ENCODE results near the gene FAM83E.
A peak's percentile ranks its signal among the peaks of the same experiment; 100 is the strongest.
"Not testable (repeated sequence)": the region's sequence is repeated elsewhere in the genome, so short reads cannot be mapped to it uniquely, and the experiment has no call there.

The FAM83E gene

DNA sequence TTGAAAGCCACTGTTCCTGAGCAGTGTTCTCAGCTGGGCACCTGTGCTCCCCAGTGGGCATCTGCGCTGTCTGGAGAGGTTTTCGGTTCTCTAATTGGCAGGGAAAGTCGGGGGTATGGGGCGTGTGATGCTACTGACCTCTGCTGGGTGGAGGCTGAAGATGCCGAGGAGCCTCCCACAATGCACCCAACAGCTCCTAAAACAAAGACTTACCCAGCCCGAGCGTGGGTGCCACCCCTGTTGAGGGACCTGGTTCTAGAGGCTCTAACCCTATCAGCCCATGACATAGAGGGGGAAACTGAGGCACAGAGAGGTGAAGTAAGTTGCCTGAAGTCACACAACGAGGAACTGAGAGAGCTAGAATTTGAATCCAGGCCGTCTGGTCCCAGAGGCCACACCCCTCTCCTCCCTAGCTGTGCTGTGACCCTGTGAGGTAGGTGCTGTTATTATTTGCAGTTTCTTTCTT lies 6.0 kb downstream of the FAM83E start:
- DNase-seq, result peak; percentile 57

GRCh38 chr19:48607359-48607755 lies 7.5 kb downstream of the FAM83E start:
- no peak for DNase-seq

DNA sequence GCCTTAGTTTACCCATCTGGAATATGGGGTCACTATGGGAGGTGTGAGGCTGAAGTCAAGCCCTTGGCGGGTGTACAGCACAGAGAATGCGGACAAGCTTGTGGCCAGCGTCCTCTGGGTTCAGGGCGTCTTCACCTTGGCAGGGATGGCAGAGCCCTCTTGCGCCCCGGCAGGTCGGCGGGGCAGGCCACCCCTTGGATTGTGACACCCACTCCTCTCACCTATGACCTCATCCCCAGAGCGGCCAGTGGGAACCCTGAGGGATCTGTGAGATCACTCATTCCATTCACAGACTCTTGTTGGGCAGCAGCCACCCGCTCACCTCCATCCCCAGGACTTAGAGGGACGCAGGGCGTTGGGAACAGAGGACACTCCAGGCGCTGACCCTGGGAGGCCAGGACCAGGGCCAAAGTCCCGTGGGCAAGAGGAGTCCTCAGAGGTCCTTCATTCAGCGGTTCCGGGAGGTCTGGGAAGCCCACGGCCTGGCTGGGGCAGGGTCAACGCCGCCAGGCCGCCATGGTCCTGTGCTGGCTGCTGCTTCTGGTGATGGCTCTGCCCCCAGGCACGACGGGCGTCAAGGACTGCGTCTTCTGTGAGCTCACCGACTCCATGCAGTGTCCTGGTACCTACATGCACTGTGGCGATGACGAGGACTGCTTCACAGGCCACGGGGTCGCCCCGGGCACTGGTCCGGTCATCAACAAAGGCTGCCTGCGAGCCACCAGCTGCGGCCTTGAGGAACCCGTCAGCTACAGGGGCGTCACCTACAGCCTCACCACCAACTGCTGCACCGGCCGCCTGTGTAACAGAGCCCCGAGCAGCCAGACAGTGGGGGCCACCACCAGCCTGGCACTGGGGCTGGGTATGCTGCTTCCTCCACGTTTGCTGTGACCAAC lies 8.2 kb downstream of the FAM83E start, which contains the start of gene SPACA4:
SPACA4 (plus strand) TSS at position 280 of the 896 bp plus-strand sequence; CDS start at position 517, 237 bp downstream.
- DNase-seq, result no peak

GRCh38 chr19:48603850-48604249 lies 11.0 kb downstream of the FAM83E start:
- no peak for DNase-seq

GRCh38 chr19:48603449-48603848 lies 11.4 kb downstream of the FAM83E start:
- DNase-seq, result no peak

GRCh38 chr19:48603001-48603400 lies 11.9 kb downstream of the FAM83E start:
- DNase-seq, result no peak

- no peak for DNase-seq
Observed at GRCh38 chr19:48600679-48601417, 14.0 kb downstream of the FAM83E start.

- no peak for DNase-seq
Observed at GRCh38 chr19:48598996-48599700, 15.7 kb downstream of the FAM83E start.

DNA sequence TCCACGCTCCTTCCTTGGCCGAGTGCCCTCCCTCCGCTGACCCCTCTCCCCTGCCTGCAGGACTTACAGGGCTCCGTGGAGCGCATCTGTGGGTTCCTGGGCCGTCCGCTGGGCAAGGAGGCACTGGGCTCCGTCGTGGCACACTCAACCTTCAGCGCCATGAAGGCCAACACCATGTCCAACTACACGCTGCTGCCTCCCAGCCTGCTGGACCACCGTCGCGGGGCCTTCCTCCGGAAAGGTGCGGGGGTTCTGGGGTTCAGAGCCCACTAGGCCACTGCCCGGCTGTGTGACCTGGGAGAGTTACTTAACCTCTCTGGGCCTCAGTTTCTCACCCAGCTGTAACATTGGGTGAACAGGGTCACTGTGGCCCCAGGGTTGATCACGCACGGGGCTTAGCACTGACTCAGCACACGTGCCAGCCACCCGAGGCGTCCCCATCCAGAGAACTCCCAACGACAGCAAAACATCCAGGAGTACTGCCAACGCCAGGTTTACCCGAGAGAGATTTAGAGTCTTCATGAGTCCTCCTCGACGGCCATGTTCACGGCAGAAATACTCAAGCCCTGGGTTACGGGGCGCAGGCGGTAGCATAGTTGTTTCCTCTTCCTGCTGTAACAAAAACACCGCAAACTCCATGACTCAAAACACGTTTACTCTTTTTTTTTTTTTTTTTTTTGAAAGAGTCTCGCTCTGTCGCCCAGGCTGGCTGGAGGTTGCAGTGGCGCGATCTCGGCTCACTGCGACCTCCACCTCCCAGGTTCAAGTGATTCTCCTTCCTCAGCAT lies 18.0 kb downstream of the FAM83E start:
- peak; percentile 51 for DNase-seq

DNA sequence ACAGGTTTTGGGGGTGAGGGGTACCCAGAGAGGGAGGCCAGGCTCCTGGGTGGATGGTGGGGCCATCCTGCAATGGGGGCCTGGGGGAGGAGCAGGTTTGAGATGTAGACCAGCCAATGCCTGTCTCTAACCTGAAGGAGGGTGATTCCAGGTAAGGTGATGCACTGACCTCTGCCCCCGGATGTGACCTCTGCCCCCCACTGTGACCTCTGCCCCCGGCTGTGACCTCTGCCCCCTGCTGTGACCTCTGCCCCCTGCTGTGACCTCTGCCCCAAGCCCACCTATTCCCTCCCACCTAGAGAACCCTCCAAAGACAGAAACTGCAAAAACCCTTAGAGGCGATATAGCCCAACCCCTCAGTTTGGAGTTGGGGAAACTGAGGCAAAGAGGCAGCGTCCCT lies 18.6 kb downstream of the FAM83E start:
- no peak for DNase-seq

DNA sequence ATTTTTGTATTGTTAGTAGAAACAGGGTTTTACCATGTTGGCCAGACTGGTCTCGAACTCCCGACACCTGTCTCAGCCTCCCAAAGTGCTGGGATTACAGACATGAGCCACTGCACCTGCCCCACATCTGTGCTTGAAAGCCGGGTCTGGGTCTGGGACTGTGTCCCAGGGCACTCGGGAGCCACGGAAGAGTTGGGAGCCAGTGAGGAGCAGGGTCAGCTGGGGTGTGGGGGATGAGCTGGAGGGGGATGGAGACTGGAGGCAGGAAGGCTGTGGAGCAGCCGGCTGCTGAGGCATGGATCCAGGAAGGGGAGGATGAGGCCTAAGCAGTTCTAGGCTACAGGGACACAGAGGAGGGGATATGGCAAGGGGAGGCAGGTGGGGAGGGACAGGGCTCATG lies 19.0 kb downstream of the FAM83E start:
- DNase-seq, result no peak

DNA sequence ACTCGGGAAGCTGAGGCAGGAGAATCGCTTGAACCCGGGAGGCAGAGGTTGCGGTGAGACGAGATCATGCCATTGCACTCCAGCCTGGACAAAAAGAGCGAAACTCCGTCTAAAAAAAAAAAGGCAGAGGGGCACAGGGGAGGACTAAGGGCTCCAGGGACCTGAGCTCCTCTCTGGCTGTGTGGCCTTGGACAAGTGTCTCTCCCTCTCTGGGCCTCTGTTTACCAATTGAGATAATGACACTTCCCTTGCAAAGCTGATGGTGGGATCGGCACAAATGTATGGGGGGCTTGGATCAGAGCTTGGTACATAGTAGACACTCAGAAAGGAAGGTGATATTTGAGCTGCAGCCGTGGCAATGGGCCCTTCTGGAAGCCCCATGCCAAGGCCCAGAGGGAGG lies 19.7 kb downstream of the FAM83E start:
- no peak for DNase-seq

- DNase-seq, result no peak
Observed at GRCh38 chr19:48591021-48591420, 23.9 kb downstream of the FAM83E start.

- DNase-seq, result peak; percentile 87
Observed at GRCh38 chr19:48588670-48589401, 26.0 kb downstream of the FAM83E start.

GRCh38 chr19:48587387-48587786 lies 27.5 kb downstream of the FAM83E start:
- no peak for DNase-seq

GRCh38 chr19:48582168-48582567 lies 32.7 kb downstream of the FAM83E start:
- DNase-seq, result no peak

DNA sequence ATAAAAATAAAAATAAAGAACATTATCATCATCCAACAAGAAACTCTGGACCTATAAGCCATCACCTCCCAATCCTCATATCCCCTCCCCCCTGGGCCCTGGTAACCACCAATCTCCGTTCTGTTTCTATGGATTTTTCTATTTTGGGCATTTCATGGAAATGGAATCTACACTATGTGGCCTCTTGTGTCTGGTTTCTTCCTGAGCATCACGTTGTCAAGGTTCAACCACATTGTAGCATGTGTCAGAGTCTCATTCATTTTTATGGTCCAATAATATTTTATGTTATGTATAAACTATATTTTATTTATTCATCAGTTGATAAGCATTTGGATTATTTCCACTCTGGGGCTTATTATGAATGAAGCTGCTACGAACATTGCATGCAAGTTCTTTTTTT lies 36.0 kb downstream of the FAM83E start:
- DNase-seq, result no peak

DNA sequence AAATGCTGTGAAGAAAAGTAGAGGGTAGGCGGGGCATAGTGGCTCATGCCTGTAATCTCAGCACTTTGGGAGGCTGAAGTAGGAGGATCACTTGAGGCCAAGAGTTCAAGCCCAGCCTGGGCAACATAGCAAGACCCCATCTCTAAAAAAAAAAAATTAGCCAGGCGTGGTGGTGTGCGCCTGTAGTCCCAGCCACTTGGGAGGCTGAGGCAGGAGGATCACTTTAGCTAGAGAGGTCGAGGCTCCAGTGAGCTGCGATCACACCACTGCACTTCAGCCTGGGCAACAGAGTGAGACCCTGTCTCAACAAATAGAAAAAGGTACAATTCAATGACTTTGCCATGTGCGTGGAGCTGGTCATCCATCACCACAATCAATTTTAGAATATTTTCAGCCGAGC lies 37.0 kb downstream of the FAM83E start:
- DNase-seq, result not testable (repeated sequence)

- no peak for DNase-seq
Observed at GRCh38 chr19:48575931-48576622, 38.8 kb downstream of the FAM83E start.

DNA sequence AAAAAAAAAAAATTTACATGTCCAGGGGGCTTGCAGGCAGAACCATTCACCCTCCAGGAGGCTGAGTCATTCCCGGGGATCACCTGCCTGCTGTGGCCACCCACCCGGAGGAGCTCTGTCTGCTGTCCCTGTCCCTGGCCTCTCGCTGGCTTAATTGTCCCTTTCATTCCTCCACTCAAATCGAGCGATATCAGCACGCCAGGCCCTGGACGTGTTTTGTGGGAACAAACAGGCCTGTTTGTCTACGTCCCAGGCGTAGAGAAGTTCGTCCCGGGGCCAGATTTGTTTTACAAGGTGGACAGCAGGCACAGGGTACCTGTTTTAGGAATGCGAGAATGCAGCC lies 41.7 kb downstream of the FAM83E start:
- DNase-seq, result no peak
